GM12874 (cell line): ENCODE results near the gene DLG2.

ENCODE experiments used
- CTCF ChIP-seq: IDR thresholded peaks from 2 replicates; pipeline ENCODE4 v1.5.1; 2011; ENCODE audit warnings: low read depth, mild to moderate bottlenecking, control low read depth, low read length, moderate library complexity; ENCODE audit not compliant: insufficient read depth

DLG2 gene

GRCh38 chr11:84788220-84788619, 838.9 kb downstream of the DLG2 start:
- TF ChIP-seq CTCF = no peak

- TF ChIP-seq CTCF = peak; percentile 19; the same call in 1 of the 2 replicates
These were observed 846.4 kb downstream of the DLG2 start for GRCh38 chr11:84780689-84781293.

- TF ChIP-seq CTCF = no peak
These were observed 851.6 kb downstream of the DLG2 start for GRCh38 chr11:84775503-84775902.

- TF ChIP-seq CTCF = no peak
These were observed 863.2 kb downstream of the DLG2 start for GRCh38 chr11:84763931-84764330.

GRCh38 chr11:84757711-84758110, 869.4 kb downstream of the DLG2 start:
- no peak for TF ChIP-seq CTCF

GRCh38 chr11:84751371-84751770, 875.8 kb downstream of the DLG2 start:
- no peak for TF ChIP-seq CTCF

- TF ChIP-seq CTCF = no peak
These were observed 879.3 kb downstream of the DLG2 start for GRCh38 chr11:84747871-84748270.
